Right lobe of liver (tissue), 6 donors: ENCODE data around the gene SMIM41. TPM values are rescaled to one million over a fixed set of nuclear protein-coding genes. Genes with fewer than 3 reads are reported as not detected.

Experiments
- ATAC-seq, 4 donors: fragments of 200-7000 bp; cut with Tn5 transposase; one replicate each; pipeline ENCODE4 v1.9.1; 2020; ENCODE audit warnings: mild to moderate bottlenecking in 4 of 4, moderate library complexity in 4 of 4
- DNase-seq, 3 donors: peaks; one replicate each; pipeline ENCODE4 v3.0.0-alpha.2; 2020
- H3K27ac ChIP-seq, 3 donors: fragments of 200-600 bp; one replicate each; pipeline ENCODE4 v1.8.0; 2022
- H3K27me3 ChIP-seq, 2 donors: fragments of 200-600 bp; one replicate each; pipeline ENCODE4 v1.8.0; 2022
- H3K36me3 ChIP-seq, 4 donors: fragments of 200-600 bp; sonication (generic) in 1 of 4; one replicate each; pipeline versions ENCODE4 v1.5.1 to v1.8.0; 2017 to 2022; ENCODE audit warnings: control low read depth in 1 of 4
- H3K4me1 ChIP-seq, 4 donors: fragments of 200-600 bp; sonication (generic) in 1 of 4; one replicate each; pipeline versions ENCODE4 v1.5.1 to v1.8.0; 2017 to 2022; ENCODE audit warnings: control low read depth in 1 of 4
- H3K4me3 ChIP-seq, 3 donors: fragments of 200-600 bp; one replicate each; pipeline ENCODE4 v1.8.0; 2022
- H3K9me3 ChIP-seq, 4 donors: fragments of 200-600 bp; sonication (generic) in 1 of 4; one replicate each; pipeline versions ENCODE4 v1.5.1 to v1.8.0; 2017 to 2022; ENCODE audit warnings: control low read depth in 1 of 4
- CTCF ChIP-seq, 4 donors: fragments of 200-600 bp in 3 of 4; fragments of 450-650 bp in 1 of 4; IDR thresholded peaks; one replicate each; pipeline versions ENCODE4 v1.5.1 to v1.8.0; 2016 to 2022; ENCODE audit warnings: antibody characterized with exemption in 4 of 4, mild to moderate bottlenecking in 2 of 4
- POLR2A ChIP-seq: fragments of 450-650 bp; IDR thresholded peaks from one replicate; pipeline ENCODE4 v1.6.1; 2017; ENCODE audit warnings: antibody characterized with exemption, mild to moderate bottlenecking
- WGBS: methylation state at CpG from one replicate; pipeline ENCODE4 v1.1.6; 2018; ENCODE audit warnings: low coverage, low lambda C conversion rate; ENCODE audit not compliant: insufficient coverage; ENCODE audit errors: missing lambda C conversion rate; 5-methylcytosine and 5-hydroxymethylcytosine counted together
- intact Hi-C, 2 donors: fragments of 100-400 bp; cut with DNase I; formaldehyde crosslinking; loops; one replicate each; pipeline versions ENCODE4 v1.11.2 to v1.14.1; 2022
- total RNA-seq, 6 experiments: library from RNA; depleted of rRNA in 2 of 6; stranded (reverse); fragments of >200 nt in 2 of 6; fragmentation: NEBNext Ultra II Directional in 3 of 6; extraction: Animal tissue kit (Norgen Biotek cat#: 25700) in 3 of 6; gene quantifications; one replicate each; pipeline versions ENCODE4 v1.1.0 to v1.2.4, GENCODE V29; 2016 to 2023
- donor health status: DM: no; HTN: yes; CAD: no.
- donor health status: DM: no; HTN: no; CAD: no.
- donor health status: DM: no; HTN: no; CAD: no.
- donor health status: DM: no; HTN: yes; CAD: no.
- donor health status: DM: no; HTN: yes; CAD: no.

Gene SMIM41
- total RNA-seq, 6 experiments from 2014 or later: not detected

GRCh38 chr12:52156757-52157565 lies 77.5 kb downstream of the SMIM41 start:
- peak; percentile 86 to 93 (median 90) for TF ChIP-seq CTCF (IDR thresholded peaks at IDR 0.05)
- TF ChIP-seq POLR2A: no peak
- no peak overlapping the region for H3K4me3 ChIP-seq
- intact Hi-C loops: loop anchor here (10.0 kb wide), 2 partner anchors 168 to 718 kb away; partner anchors contain the start of gene KRT83 (in 2 of the 2)
- H3K27ac ChIP-seq: no peak overlapping the region
- WGBS: 9% methylated on average over 8 of the region's 15 CpGs
- no peaks in the 10 kb centered on the region for H3K9me3 ChIP-seq
- H3K4me1 ChIP-seq: no peaks in the 10 kb centered on the region
- peak; percentile 72 to 84 (median 78) for ATAC-seq
- no peaks in the 10 kb centered on the region for H3K36me3 ChIP-seq
- H3K27me3 ChIP-seq: no peaks in the 10 kb centered on the region
- peak; percentile 74 to 80 (median 78) for DNase-seq

GRCh38 chr12:52157566-52158150 lies 78.2 kb downstream of the SMIM41 start:
- Histone ChIP-seq H3K9me3 (no peaks in the 10 kb centered on the region), H3K4me3 (no peak overlapping the region), H3K4me1 (no peaks in the 10 kb centered on the region), H3K27me3 (no peaks in the 10 kb centered on the region), H3K36me3 (no peaks in the 10 kb centered on the region), H3K27ac (no peak overlapping the region)
- intact Hi-C loops: loop anchor here (10.0 kb wide), 2 partner anchors 167 to 717 kb away; partner anchors contain the start of gene KRT83 (in 2 of the 2)
- ATAC-seq (no peak), DNase-seq (no peak)
- WGBS: 58% methylated on average over 2 of the region's 5 CpGs
- TF ChIP-seq POLR2A (no peak), CTCF (IDR thresholded peaks at IDR 0.05) (no peak)

Other genes with a start within 250 kb of the SMIM41 start
- 1 to 10 TPM in 2 of 6 experiments, under 1 TPM in 4; 0.14 to 1.8 (median 0.55) TPM for gene FIGNL2, start 231.0 kb upstream of the SMIM41 start, total RNA-seq
- gene ANKRD33, start 191.6 kb upstream of the SMIM41 start, total RNA-seq: 10 to 100 TPM in 1 of 6 experiments, 1 to 10 TPM in 2, not detected in 3; 1.1 to 10.5 (median 2.1) TPM
- gene ACVRL1, start 172.2 kb upstream of the SMIM41 start, total RNA-seq: 10 to 100 TPM in 1 of 6 experiments, 1 to 10 TPM in 5; 2.9 to 10.7 (median 6.2) TPM
- gene ACVR1B, start 128.0 kb upstream of the SMIM41 start, total RNA-seq: 10 to 100 TPM; 14.1 to 28.0 (median 25.0) TPM
- gene TAMALIN, start 72.8 kb upstream of the SMIM41 start, total RNA-seq: 1 to 10 TPM; 2.9 to 6.5 (median 3.9) TPM
- 1 to 10 TPM; 5.0 to 8.8 (median 7.7) TPM for gene NR4A1, start 28.3 kb upstream of the SMIM41 start, total RNA-seq
- gene ATG101, start 9.7 kb upstream of the SMIM41 start, total RNA-seq: 10 to 100 TPM; 17.4 to 29.7 (median 21.0) TPM
- gene KRT80, start 112.3 kb downstream of the SMIM41 start, total RNA-seq: under 1 TPM; 0.09 to 0.51 (median 0.15) TPM
- gene KRT7, start 153.5 kb downstream of the SMIM41 start, total RNA-seq: 10 to 100 TPM in 3 of 6 experiments, 1 to 10 TPM in 3; 3.4 to 19.2 (median 10.7) TPM
- not detected for gene KRT86, start 194.9 kb downstream of the SMIM41 start, total RNA-seq
- under 1 TPM in 1 of 6 experiments, not detected in 5; 0.13 TPM for gene KRT81, start 211.8 kb downstream of the SMIM41 start, total RNA-seq
- gene KRT83, start 241.7 kb downstream of the SMIM41 start, total RNA-seq: not detected